ENCODE measurements around the gene FREY1.
"Not testable (repeated sequence)": the region's sequence is repeated elsewhere in the genome, so short reads cannot be mapped to it uniquely, and the experiment has no call there.

Gene FREY1

DNA sequence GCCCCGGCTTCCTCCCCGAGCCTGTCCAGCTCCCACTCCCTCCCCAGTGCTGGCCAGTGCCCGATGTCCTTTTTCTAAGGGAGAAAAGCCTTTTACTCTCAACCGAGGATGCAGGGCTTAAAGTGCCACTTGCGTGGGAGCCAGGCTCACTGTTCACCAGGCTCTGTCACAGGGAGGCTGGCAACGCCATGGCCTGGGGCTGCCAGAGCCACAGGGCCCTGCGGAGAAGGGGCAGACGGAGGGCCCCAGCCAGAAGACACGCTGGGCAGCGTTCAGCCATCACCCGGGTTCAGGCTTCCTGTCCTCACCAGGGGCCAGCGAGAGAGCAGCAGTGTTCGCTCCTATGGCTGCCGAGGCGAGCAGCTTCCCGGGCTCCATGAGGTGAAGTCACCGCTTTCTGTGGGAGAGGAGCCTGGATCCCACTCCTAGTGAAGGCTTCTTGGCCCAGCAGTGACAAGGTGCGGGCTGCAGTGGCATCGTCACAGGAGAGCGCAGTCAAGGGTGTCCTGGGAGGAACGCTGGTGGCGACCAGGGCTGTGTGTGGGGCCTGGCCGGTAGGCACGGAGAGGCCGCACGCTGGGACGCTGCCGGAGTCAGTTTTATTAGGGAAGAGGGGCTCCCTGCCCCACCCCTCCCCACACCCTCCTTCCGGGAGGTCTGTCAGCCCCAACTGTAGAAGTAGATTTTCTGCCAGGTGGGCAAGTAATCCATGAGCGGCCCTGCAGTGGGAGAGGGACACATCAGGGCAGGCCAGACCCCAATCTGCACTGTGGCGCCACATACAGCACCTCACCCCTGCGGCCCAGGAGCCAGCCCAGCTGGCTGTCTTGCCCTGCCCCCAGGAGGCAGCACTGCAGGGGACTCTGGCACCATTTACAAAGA, 2.8 kb upstream of the FREY1 start:
- H3K18ac ChIP-seq (ENCODE audit: low read length), result no peak overlapping the region
- H3K4me2 ChIP-seq (ENCODE audit: low read length), result no peak overlapping the region
- H3K4me3 ChIP-seq (ENCODE audit: low read depth, low read length), result no peak overlapping the region
- no peaks in the 10 kb centered on the region for H3K27me3 ChIP-seq (ENCODE audit: insufficient read depth, low read length)
- peaks cover 44 to 47% of the 10 kb centered on the region in 2 experiments for H3K36me3 ChIP-seq (ENCODE audit: control insufficient read depth in 1 of 2, insufficient read depth in 2 of 2, low read length in 2 of 2)
- H2BK12ac ChIP-seq (ENCODE audit: low read length), result no peak overlapping the region
- no peak overlapping the region for H3K4ac ChIP-seq (ENCODE audit: low read depth, low read length)
- no CpG with 5 or more reads among the region's 32 CpGs for WGBS (ENCODE audit: extremely low coverage, insufficient coverage, insufficient read length)
- H4K12ac ChIP-seq (ENCODE audit: low read depth, low read length), result no peak overlapping the region
- H3K9me3 ChIP-seq (ENCODE audit: insufficient read depth, low read depth, low read length), result peaks cover 1% of the 10 kb centered on the region
- DNase-seq, result no peak
- H2AK5ac ChIP-seq (ENCODE audit: low read length), result no peak overlapping the region
- H3K9ac ChIP-seq (ENCODE audit: low read length), result no peak overlapping the region
- H3K79me2 ChIP-seq (ENCODE audit: control insufficient read depth, insufficient read depth, low read length, poor library complexity), result no peaks in the 10 kb centered on the region
- no peak overlapping the region for H3K27ac ChIP-seq (ENCODE audit: low read depth, low read length)
- H3K14ac ChIP-seq (ENCODE audit: low read length), result no peak overlapping the region
- H3K23ac ChIP-seq (ENCODE audit: low read length), result no peak overlapping the region
- H3K79me1 ChIP-seq (ENCODE audit: low read length), result peaks cover 5% of the 10 kb centered on the region
- H2BK120ac ChIP-seq (ENCODE audit: insufficient read depth, low read length, poor library complexity), result no peak overlapping the region
- peaks cover 15 to 16% of the 10 kb centered on the region in 2 experiments for H3K4me1 ChIP-seq (ENCODE audit: control insufficient read depth in 1 of 2, insufficient read depth in 2 of 2, low read length in 2 of 2)
- H2BK5ac ChIP-seq (ENCODE audit: low read depth, low read length, poor library complexity), result no peak overlapping the region
- no peak overlapping the region for H4K91ac ChIP-seq (ENCODE audit: low read depth, low read length)
- no peak overlapping the region for H2AFZ ChIP-seq (ENCODE audit: insufficient read depth, low read length, poor library complexity)
- no peak overlapping the region for H4K8ac ChIP-seq (ENCODE audit: low read depth, low read length)

DNA sequence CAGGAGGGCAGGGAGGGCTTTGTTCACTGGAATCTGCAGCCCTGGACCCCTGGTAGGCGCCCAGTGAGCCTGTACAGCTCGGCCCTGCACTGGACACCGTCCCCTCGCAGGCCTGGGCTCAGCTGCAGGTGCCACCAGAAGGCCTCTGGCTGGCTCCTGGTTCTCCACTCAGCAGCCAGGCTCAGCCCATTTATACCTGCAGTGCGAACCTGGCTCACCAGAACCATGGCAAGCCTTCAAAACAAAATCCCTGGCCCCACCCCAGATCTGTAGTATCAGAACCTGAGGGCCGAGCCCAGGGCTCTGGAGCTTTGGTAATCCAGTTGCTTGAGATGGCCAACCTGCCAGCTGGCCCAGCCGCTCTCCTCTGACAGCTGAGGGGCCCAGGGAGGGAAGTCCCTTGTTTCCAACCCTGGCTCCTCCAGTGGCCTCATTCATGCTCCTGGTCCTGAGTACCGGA, 870 bp upstream of the FREY1 start:
- Histone ChIP-seq H2AFZ (ENCODE audit: insufficient read depth, low read length, poor library complexity) (no peak overlapping the region), H3K4me1 (ENCODE audit: control insufficient read depth in 1 of 2, insufficient read depth in 2 of 2, low read length in 2 of 2) (peaks cover 15 to 16% of the 10 kb centered on the region in 2 experiments), H3K18ac (ENCODE audit: low read length) (no peak overlapping the region), H3K9me3 (ENCODE audit: insufficient read depth, low read depth, low read length) (peaks cover 1% of the 10 kb centered on the region), H3K23ac (ENCODE audit: low read length) (no peak overlapping the region), H2BK12ac (ENCODE audit: low read length) (no peak overlapping the region), H2BK120ac (ENCODE audit: insufficient read depth, low read length, poor library complexity) (no peak overlapping the region), H4K91ac (ENCODE audit: low read depth, low read length) (no peak overlapping the region), H2BK5ac (ENCODE audit: low read depth, low read length, poor library complexity) (no peak overlapping the region), H2AK5ac (ENCODE audit: low read length) (no peak overlapping the region), H3K79me1 (ENCODE audit: low read length) (peaks cover 5% of the 10 kb centered on the region), H3K79me2 (ENCODE audit: control insufficient read depth, insufficient read depth, low read length, poor library complexity) (no peaks in the 10 kb centered on the region), H3K14ac (ENCODE audit: low read length) (peak overlapping the region; percentile 25), H3K27ac (ENCODE audit: low read depth, low read length) (no peak overlapping the region), H4K8ac (ENCODE audit: low read depth, low read length) (no peak overlapping the region), H4K12ac (ENCODE audit: low read depth, low read length) (no peak overlapping the region), H3K4me3 (ENCODE audit: low read depth, low read length) (no peak overlapping the region), H3K27me3 (ENCODE audit: insufficient read depth, low read length) (no peaks in the 10 kb centered on the region), H3K9ac (ENCODE audit: low read length) (no peak overlapping the region), H3K4me2 (ENCODE audit: low read length) (no peak overlapping the region), H3K36me3 (ENCODE audit: control insufficient read depth in 1 of 2, insufficient read depth in 2 of 2, low read length in 2 of 2) (peaks cover 28 to 32% of the 10 kb centered on the region in 2 experiments), H3K4ac (ENCODE audit: low read depth, low read length) (no peak overlapping the region)
- WGBS (ENCODE audit: extremely low coverage, insufficient coverage, insufficient read length), result no CpG with 5 or more reads among the region's 8 CpGs
- DNase-seq, result no peak

GRCh38 chr11:45906096-45906682, 882 bp downstream of the FREY1 start:
- Histone ChIP-seq H2BK12ac (ENCODE audit: low read length) (no peak overlapping the region), H3K4ac (ENCODE audit: low read depth, low read length) (no peak overlapping the region), H3K14ac (ENCODE audit: low read length) (no peak overlapping the region), H3K4me3 (ENCODE audit: low read depth, low read length) (no peak overlapping the region), H3K4me2 (ENCODE audit: low read length) (no peak overlapping the region), H3K27me3 (ENCODE audit: insufficient read depth, low read length) (no peaks in the 10 kb centered on the region), H2AFZ (ENCODE audit: insufficient read depth, low read length, poor library complexity) (no peak overlapping the region), H3K79me1 (ENCODE audit: low read length) (peaks cover 5% of the 10 kb centered on the region), H3K36me3 (ENCODE audit: control insufficient read depth in 1 of 2, insufficient read depth in 2 of 2, low read length in 2 of 2) (peaks cover 22 to 28% of the 10 kb centered on the region in 2 experiments), H4K12ac (ENCODE audit: low read depth, low read length) (no peak overlapping the region), H3K9ac (ENCODE audit: low read length) (no peak overlapping the region), H4K91ac (ENCODE audit: low read depth, low read length) (no peak overlapping the region), H2BK120ac (ENCODE audit: insufficient read depth, low read length, poor library complexity) (no peak overlapping the region), H2BK5ac (ENCODE audit: low read depth, low read length, poor library complexity) (no peak overlapping the region), H2AK5ac (ENCODE audit: low read length) (no peak overlapping the region), H3K18ac (ENCODE audit: low read length) (no peak overlapping the region), H4K8ac (ENCODE audit: low read depth, low read length) (no peak overlapping the region), H3K79me2 (ENCODE audit: control insufficient read depth, insufficient read depth, low read length, poor library complexity) (no peaks in the 10 kb centered on the region), H3K9me3 (ENCODE audit: insufficient read depth, low read depth, low read length) (no peaks in the 10 kb centered on the region), H3K4me1 (ENCODE audit: control insufficient read depth in 1 of 2, insufficient read depth in 2 of 2, low read length in 2 of 2) (peaks cover 15 to 16% of the 10 kb centered on the region in 2 experiments), H3K27ac (ENCODE audit: low read depth, low read length) (no peak overlapping the region), H3K23ac (ENCODE audit: low read length) (no peak overlapping the region)
- DNase-seq, result peak; percentile 48 to 53
- no CpG with 5 or more reads among the region's 19 CpGs for WGBS (ENCODE audit: extremely low coverage, insufficient coverage, insufficient read length)

DNA sequence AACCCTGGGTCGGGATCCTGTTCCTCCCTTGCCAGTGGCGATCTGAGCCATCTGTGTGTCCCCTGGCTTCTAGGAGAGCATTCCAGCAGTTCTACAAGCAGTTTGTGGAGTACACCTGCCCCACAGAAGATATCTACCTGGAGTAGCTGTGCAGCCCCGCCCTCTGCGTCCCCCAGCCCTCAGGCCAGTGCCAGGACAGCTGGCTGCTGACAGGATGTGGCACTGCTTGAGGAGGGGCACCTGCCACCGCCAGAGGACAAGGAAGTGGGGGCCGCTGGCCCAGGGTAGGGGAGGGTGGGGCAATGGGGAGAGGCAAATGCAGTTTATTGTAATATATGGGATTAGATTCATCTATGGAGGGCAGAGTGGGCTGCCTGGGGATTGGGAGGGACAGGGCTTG, 1.5 kb downstream of the FREY1 start:
- H3K27ac ChIP-seq (ENCODE audit: low read depth, low read length); H3K18ac ChIP-seq (ENCODE audit: low read length); H4K8ac ChIP-seq (ENCODE audit: low read depth, low read length); DNase-seq; H3K14ac ChIP-seq (ENCODE audit: low read length); H2BK5ac ChIP-seq (ENCODE audit: low read depth, low read length, poor library complexity); H3K4me2 ChIP-seq (ENCODE audit: low read length); H3K79me1 ChIP-seq (ENCODE audit: low read length); H3K9ac ChIP-seq (ENCODE audit: low read length); H2BK120ac ChIP-seq (ENCODE audit: insufficient read depth, low read length, poor library complexity); H3K9me3 ChIP-seq (ENCODE audit: insufficient read depth, low read depth, low read length); H2BK12ac ChIP-seq (ENCODE audit: low read length); H3K23ac ChIP-seq (ENCODE audit: low read length); H2AFZ ChIP-seq (ENCODE audit: insufficient read depth, low read length, poor library complexity); H3K79me2 ChIP-seq (ENCODE audit: control insufficient read depth, insufficient read depth, low read length, poor library complexity); H3K4ac ChIP-seq (ENCODE audit: low read depth, low read length); H3K4me3 ChIP-seq (ENCODE audit: low read depth, low read length); H4K12ac ChIP-seq (ENCODE audit: low read depth, low read length); H4K91ac ChIP-seq (ENCODE audit: low read depth, low read length); H3K27me3 ChIP-seq (ENCODE audit: insufficient read depth, low read length); H2AK5ac ChIP-seq (ENCODE audit: low read length): not testable (repeated sequence)
- Histone ChIP-seq H3K36me3 (ENCODE audit: control insufficient read depth in 1 of 2, insufficient read depth in 2 of 2, low read length in 2 of 2) (peaks cover 16 to 22% of the 10 kb centered on the region in 2 experiments), H3K4me1 (ENCODE audit: control insufficient read depth in 1 of 2, insufficient read depth in 2 of 2, low read length in 2 of 2) (peaks cover 15 to 18% of the 10 kb centered on the region in 2 experiments)
- WGBS (ENCODE audit: extremely low coverage, insufficient coverage, insufficient read length), result no CpG with 5 or more reads among the region's 6 CpGs
